Subcutaneous abdominal adipose tissue (tissue), 5 donors: ENCODE results near the gene SLC25A3.

Source experiments
- H3K27ac ChIP-seq: one replicate; pipeline ENCODE4 v1.7.0; 2013; ENCODE audit warnings: low read depth, mild to moderate bottlenecking, inconsistent platforms, low read length, moderate library complexity
- H3K27me3 ChIP-seq, 5 donors: one replicate each; pipeline ENCODE4 v1.7.0; 2013; ENCODE audit warnings: low read length in 5 of 5, inconsistent platforms in 1 of 5; ENCODE audit not compliant: control insufficient read depth in 5 of 5, insufficient read depth in 4 of 5
- H3K36me3 ChIP-seq, 5 donors: one replicate each; pipeline ENCODE4 v1.7.0; 2013; ENCODE audit warnings: low read length in 5 of 5; ENCODE audit not compliant: control insufficient read depth in 5 of 5, insufficient read depth in 5 of 5
- H3K4me1 ChIP-seq, 5 donors: one replicate each; pipeline ENCODE4 v1.7.0; 2013; ENCODE audit warnings: low read length in 5 of 5, mild to moderate bottlenecking in 3 of 5, moderate library complexity in 1 of 5; ENCODE audit not compliant: control insufficient read depth in 5 of 5, insufficient read depth in 5 of 5
- H3K4me3 ChIP-seq, 5 donors: one replicate each; pipeline ENCODE4 v1.7.0; 2013; ENCODE audit warnings: low read length in 5 of 5, low read depth in 1 of 5
- H3K9ac ChIP-seq, 5 donors: one replicate each; pipeline ENCODE4 v1.7.0; 2013; ENCODE audit warnings: low read length in 5 of 5, mild to moderate bottlenecking in 4 of 5, moderate library complexity in 3 of 5
- H3K9me3 ChIP-seq, 5 donors: one replicate each; pipeline ENCODE4 v1.7.0; 2013; ENCODE audit warnings: low read length in 5 of 5; ENCODE audit not compliant: control insufficient read depth in 5 of 5
- donor health status: healthy.
- donor health status: healthy.
- donor health status: healthy.
- donor health status: healthy.
- donor health status: healthy.

The SLC25A3 gene

DNA sequence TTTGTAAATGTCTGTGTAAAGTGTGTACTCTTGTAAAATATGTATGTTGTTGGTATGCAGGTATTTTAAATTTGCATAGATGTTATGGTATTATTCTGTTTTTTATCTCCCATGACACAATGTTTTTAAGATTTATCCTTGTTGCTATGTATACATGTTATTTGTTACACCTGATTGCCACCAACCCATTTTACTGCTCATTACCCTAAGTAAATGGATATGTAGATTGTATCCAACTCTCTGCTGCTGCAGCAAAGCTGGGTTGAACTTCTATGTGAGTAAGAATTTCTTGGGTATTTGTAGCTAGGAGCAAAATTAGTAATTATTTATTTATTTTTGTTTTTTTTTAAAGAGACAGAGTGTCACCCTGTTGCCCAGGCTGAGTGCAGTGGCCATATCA lies 57.8 kb downstream of the SLC25A3 start:
- Histone ChIP-seq H3K27ac (no peak overlapping the region), H3K36me3 (peaks cover 16 to 33% (median 25%) of the 10 kb centered on the region in 5 donors), H3K4me1 (peaks cover 0 to 10% (median 6%) of the 10 kb centered on the region in 5 donors), H3K27me3 (no peaks in the 10 kb centered on the region), H3K4me3 (no peak overlapping the region), H3K9me3 (no peaks in the 10 kb centered on the region), H3K9ac (no peak overlapping the region)

DNA sequence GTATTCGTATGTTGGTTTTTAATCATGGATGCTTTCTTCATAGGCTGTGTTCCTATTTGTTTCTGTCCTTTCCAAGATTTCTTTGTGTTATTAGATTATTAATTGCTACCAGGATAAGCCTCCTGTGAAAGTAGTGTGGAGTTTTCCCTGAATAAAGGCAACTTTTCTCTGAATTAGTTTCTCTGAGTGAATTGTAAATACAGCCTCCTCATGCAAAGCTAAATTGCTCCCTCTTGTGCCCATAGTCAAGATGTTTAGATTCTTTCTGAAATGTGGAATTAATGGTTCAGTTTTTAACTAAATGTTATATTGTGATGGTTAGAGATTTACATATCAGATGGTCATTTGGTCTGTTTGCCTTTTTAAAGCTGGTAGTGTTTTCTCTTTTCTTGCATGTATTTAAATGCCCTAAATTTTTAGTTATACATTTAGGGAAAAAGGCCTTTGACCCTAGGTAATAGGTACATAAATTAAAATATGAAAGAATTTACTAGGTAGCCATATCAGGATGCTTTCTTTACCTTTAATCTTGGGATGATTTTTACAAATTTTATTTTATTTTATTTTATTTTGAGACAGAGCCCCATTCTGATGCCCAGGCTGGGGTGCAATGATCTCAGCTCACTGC lies 60.5 kb downstream of the SLC25A3 start:
- Histone ChIP-seq H3K4me1 (peaks cover 0 to 6% (median 0%) of the 10 kb centered on the region in 5 donors), H3K36me3 (peaks cover 19 to 50% (median 39%) of the 10 kb centered on the region in 5 donors), H3K9ac (no peak overlapping the region), H3K27ac (no peak overlapping the region), H3K27me3 (no peaks in the 10 kb centered on the region), H3K9me3 (no peaks in the 10 kb centered on the region), H3K4me3 (no peak overlapping the region)
